ENCODE data around the gene KYAT1. TPM values are rescaled to one million over a fixed set of nuclear protein-coding genes. Genes with fewer than 3 reads are reported as not detected.
A peak's percentile ranks its signal among the peaks of the same experiment; 100 is the strongest.

Gene KYAT1
- total RNA-seq, 1 donor from 2014 or later, result 19.5 TPM

GRCh38 chr9:128886211-128886891 is 4.6 kb upstream of the KYAT1 start:
- H3K4me1 Mint-ChIP-seq (ENCODE audit: low read depth, unreplicated experiment), result peaks cover 7% of the 10 kb centered on the region
- peaks cover 9% of the 10 kb centered on the region for H3K9me3 Mint-ChIP-seq (ENCODE audit: unreplicated experiment)
- DNase-seq, result no peak
- no peak for TF ChIP-seq CTCF (IDR thresholded peaks at IDR 0.05; ENCODE audit: partially characterized antibody, unreplicated experiment)
- H3K27ac Mint-ChIP-seq (ENCODE audit: unreplicated experiment), result peak overlapping the region; percentile 57
- peaks cover 10% of the 10 kb centered on the region for H3K27me3 Mint-ChIP-seq (ENCODE audit: unreplicated experiment)
- H3K4me3 Mint-ChIP-seq (ENCODE audit: unreplicated experiment), result peak overlapping the region; percentile 61
- H3K36me3 Mint-ChIP-seq (ENCODE audit: unreplicated experiment), result peaks cover 6% of the 10 kb centered on the region

DNA sequence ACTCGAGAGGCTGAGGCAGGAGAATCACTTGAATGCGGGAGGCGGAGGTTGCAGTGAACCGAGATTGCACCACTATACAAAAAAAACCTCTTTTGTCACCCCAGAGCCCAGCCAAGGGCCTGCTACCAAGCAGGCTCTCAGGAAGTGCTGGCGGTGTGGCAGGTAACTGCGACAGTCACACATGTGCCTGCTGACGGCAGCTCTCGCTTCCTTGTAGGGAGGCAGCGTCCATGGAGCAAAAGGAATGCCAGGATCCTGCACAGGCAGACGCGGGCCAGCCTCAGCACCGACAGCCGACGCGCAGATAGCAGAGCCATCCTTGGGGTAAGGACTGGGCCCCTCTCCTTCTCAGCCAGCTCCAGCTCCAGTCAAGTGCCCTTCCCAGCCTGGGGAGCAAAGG is 4.0 kb upstream of the KYAT1 start:
- TF ChIP-seq CTCF (IDR thresholded peaks at IDR 0.05; ENCODE audit: partially characterized antibody, unreplicated experiment), result no peak
- Mint-ChIP-seq H3K9me3 (ENCODE audit: unreplicated experiment) (peaks cover 9% of the 10 kb centered on the region), H3K4me1 (ENCODE audit: low read depth, unreplicated experiment) (peaks cover 8% of the 10 kb centered on the region), H3K4me3 (ENCODE audit: unreplicated experiment) (no peak overlapping the region), H3K36me3 (ENCODE audit: unreplicated experiment) (peaks cover 6% of the 10 kb centered on the region), H3K27ac (ENCODE audit: unreplicated experiment) (no peak overlapping the region), H3K27me3 (ENCODE audit: unreplicated experiment) (peaks cover 10% of the 10 kb centered on the region)
- no peak for DNase-seq

DNA sequence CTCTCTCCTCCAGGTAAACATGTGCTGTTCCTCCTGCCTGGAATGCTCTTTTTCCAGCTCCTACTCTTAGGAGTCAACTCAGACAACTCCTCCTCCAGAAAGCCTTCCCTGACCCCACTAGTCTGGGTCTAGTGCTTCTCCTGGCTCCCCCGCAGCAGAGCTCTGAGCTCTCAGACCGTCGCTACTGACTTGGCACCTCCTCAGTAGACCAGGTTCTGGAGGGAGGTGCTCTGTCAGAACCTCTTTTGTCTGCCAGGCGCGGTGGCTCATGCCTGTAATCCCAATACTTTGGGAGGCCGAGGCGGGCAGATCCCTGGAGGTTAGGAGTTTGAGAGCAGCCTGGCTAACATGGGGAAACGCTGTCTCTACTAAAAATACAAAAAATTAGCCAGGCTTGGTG is 3.6 kb upstream of the KYAT1 start:
- H3K27ac Mint-ChIP-seq (ENCODE audit: unreplicated experiment), result no peak overlapping the region
- peaks cover 11% of the 10 kb centered on the region for H3K9me3 Mint-ChIP-seq (ENCODE audit: unreplicated experiment)
- peaks cover 6% of the 10 kb centered on the region for H3K36me3 Mint-ChIP-seq (ENCODE audit: unreplicated experiment)
- H3K4me3 Mint-ChIP-seq (ENCODE audit: unreplicated experiment), result no peak overlapping the region
- no peak for DNase-seq
- H3K4me1 Mint-ChIP-seq (ENCODE audit: low read depth, unreplicated experiment), result peaks cover 9% of the 10 kb centered on the region
- peaks cover 10% of the 10 kb centered on the region for H3K27me3 Mint-ChIP-seq (ENCODE audit: unreplicated experiment)
- no peak for TF ChIP-seq CTCF (IDR thresholded peaks at IDR 0.05; ENCODE audit: partially characterized antibody, unreplicated experiment)

- H3K4me3 Mint-ChIP-seq (ENCODE audit: unreplicated experiment), result peak overlapping the region; percentile 55
- H3K9me3 Mint-ChIP-seq (ENCODE audit: unreplicated experiment), result peaks cover 11% of the 10 kb centered on the region
- no peak for DNase-seq
- TF ChIP-seq CTCF (IDR thresholded peaks at IDR 0.05; ENCODE audit: partially characterized antibody, unreplicated experiment), result no peak
- H3K4me1 Mint-ChIP-seq (ENCODE audit: low read depth, unreplicated experiment), result peaks cover 9% of the 10 kb centered on the region
- H3K27ac Mint-ChIP-seq (ENCODE audit: unreplicated experiment), result no peak overlapping the region
- peaks cover 6% of the 10 kb centered on the region for H3K36me3 Mint-ChIP-seq (ENCODE audit: unreplicated experiment)
- peaks cover 10% of the 10 kb centered on the region for H3K27me3 Mint-ChIP-seq (ENCODE audit: unreplicated experiment)
Observed at GRCh38 chr9:128884164-128884563, 2.4 kb upstream of the KYAT1 start.

Measured in glutamatergic neuron (in vitro differentiated cells).